ENCODE data around the gene OSMR. TPM values are rescaled to one million over a fixed set of nuclear protein-coding genes. Genes with fewer than 3 reads are reported as not detected.

OSMR gene
- total RNA-seq, 2 donors from 2014 or later: 79.2 to 190 TPM

- H3K4me1 ChIP-seq (ENCODE audit: control insufficient read depth in 1 of 2, low read depth in 2 of 2): peaks cover 0 to 7% of the 10 kb centered on the region in 2 donors
- ATAC-seq (ENCODE audit: insufficient number of reproducible peaks, low FRiP score, low read depth): no peak
- H3K4me3 ChIP-seq: no peak overlapping the region
- H3K9me3 ChIP-seq: no peaks in the 10 kb centered on the region
- TF ChIP-seq CTCF (IDR thresholded peaks at IDR 0.05): no peak
- peaks cover 11% of the 10 kb centered on the region for H3K36me3 ChIP-seq
- H3K27ac ChIP-seq: no peak overlapping the region
- H3K27me3 ChIP-seq (replicated peaks; ENCODE audit: insufficient read depth): no peaks in the 10 kb centered on the region
- no peak for DNase-seq (ENCODE audit: low spot score)
These were observed 21.0 kb upstream of the OSMR start for GRCh38 chr5:38824821-38825220.

GRCh38 chr5:38825494-38825893 lies 20.3 kb upstream of the OSMR start:
- no peaks in the 10 kb centered on the region for H3K9me3 ChIP-seq
- H3K4me3 ChIP-seq: no peak overlapping the region
- peaks cover 0 to 7% of the 10 kb centered on the region in 2 donors for H3K4me1 ChIP-seq (ENCODE audit: control insufficient read depth in 1 of 2, low read depth in 2 of 2)
- no peak for DNase-seq (ENCODE audit: low spot score)
- TF ChIP-seq CTCF (IDR thresholded peaks at IDR 0.05): no peak
- ATAC-seq (ENCODE audit: insufficient number of reproducible peaks, low FRiP score, low read depth): no peak
- peaks cover 11% of the 10 kb centered on the region for H3K36me3 ChIP-seq
- no peaks in the 10 kb centered on the region for H3K27me3 ChIP-seq (replicated peaks; ENCODE audit: insufficient read depth)
- H3K27ac ChIP-seq: no peak overlapping the region

GRCh38 chr5:38827525-38827924 lies 18.3 kb upstream of the OSMR start:
- H3K27me3 ChIP-seq (replicated peaks; ENCODE audit: insufficient read depth): no peaks in the 10 kb centered on the region
- ATAC-seq (ENCODE audit: insufficient number of reproducible peaks, low FRiP score, low read depth): no peak
- H3K4me1 ChIP-seq (ENCODE audit: control insufficient read depth in 1 of 2, low read depth in 2 of 2): peaks cover 0 to 14% of the 10 kb centered on the region in 2 donors
- H3K9me3 ChIP-seq: no peaks in the 10 kb centered on the region
- no peak overlapping the region for H3K27ac ChIP-seq
- DNase-seq (ENCODE audit: low spot score): no peak
- H3K4me3 ChIP-seq: no peak overlapping the region
- no peak for TF ChIP-seq CTCF (IDR thresholded peaks at IDR 0.05)
- peaks cover 2% of the 10 kb centered on the region for H3K36me3 ChIP-seq

GRCh38 chr5:38830521-38831051 lies 15.2 kb upstream of the OSMR start:
- H3K27me3 ChIP-seq (replicated peaks; ENCODE audit: insufficient read depth): no peaks in the 10 kb centered on the region
- no peak overlapping the region for H3K4me3 ChIP-seq
- H3K36me3 ChIP-seq: no peaks in the 10 kb centered on the region
- H3K27ac ChIP-seq: no peak overlapping the region
- TF ChIP-seq CTCF (IDR thresholded peaks at IDR 0.05): no peak
- DNase-seq (ENCODE audit: low spot score) (no peak), ATAC-seq (ENCODE audit: insufficient number of reproducible peaks, low FRiP score, low read depth) (no peak)
- H3K9me3 ChIP-seq: no peaks in the 10 kb centered on the region
- H3K4me1 ChIP-seq (ENCODE audit: control insufficient read depth in 1 of 2, low read depth in 2 of 2): peaks cover 0 to 14% of the 10 kb centered on the region in 2 donors

GRCh38 chr5:38831117-38831516 lies 14.7 kb upstream of the OSMR start:
- Histone ChIP-seq H3K4me1 (ENCODE audit: control insufficient read depth in 1 of 2, low read depth in 2 of 2) (peaks cover 3 to 18% of the 10 kb centered on the region in 2 donors), H3K27ac (no peak overlapping the region), H3K27me3 (replicated peaks; ENCODE audit: insufficient read depth) (no peaks in the 10 kb centered on the region), H3K36me3 (no peaks in the 10 kb centered on the region), H3K9me3 (no peaks in the 10 kb centered on the region), H3K4me3 (no peak overlapping the region)
- ATAC-seq (ENCODE audit: insufficient number of reproducible peaks, low FRiP score, low read depth) (no peak), DNase-seq (ENCODE audit: low spot score) (no peak)
- TF ChIP-seq CTCF (IDR thresholded peaks at IDR 0.05): no peak
